Dermis lymphatic vessel endothelial cell (primary cell): ENCODE measurements around the gene ADAMTS20. TPM values are rescaled to one million over a fixed set of nuclear protein-coding genes. Genes with fewer than 3 reads are reported as not detected.

Experiments used
- total RNA-seq: library from RNA; depleted of rRNA; stranded (reverse); fragments of >200 nt; gene quantifications from 2 replicates; pipeline ENCODE4 v1.2.1, GENCODE V29; 2014

Gene ADAMTS20, protein sequence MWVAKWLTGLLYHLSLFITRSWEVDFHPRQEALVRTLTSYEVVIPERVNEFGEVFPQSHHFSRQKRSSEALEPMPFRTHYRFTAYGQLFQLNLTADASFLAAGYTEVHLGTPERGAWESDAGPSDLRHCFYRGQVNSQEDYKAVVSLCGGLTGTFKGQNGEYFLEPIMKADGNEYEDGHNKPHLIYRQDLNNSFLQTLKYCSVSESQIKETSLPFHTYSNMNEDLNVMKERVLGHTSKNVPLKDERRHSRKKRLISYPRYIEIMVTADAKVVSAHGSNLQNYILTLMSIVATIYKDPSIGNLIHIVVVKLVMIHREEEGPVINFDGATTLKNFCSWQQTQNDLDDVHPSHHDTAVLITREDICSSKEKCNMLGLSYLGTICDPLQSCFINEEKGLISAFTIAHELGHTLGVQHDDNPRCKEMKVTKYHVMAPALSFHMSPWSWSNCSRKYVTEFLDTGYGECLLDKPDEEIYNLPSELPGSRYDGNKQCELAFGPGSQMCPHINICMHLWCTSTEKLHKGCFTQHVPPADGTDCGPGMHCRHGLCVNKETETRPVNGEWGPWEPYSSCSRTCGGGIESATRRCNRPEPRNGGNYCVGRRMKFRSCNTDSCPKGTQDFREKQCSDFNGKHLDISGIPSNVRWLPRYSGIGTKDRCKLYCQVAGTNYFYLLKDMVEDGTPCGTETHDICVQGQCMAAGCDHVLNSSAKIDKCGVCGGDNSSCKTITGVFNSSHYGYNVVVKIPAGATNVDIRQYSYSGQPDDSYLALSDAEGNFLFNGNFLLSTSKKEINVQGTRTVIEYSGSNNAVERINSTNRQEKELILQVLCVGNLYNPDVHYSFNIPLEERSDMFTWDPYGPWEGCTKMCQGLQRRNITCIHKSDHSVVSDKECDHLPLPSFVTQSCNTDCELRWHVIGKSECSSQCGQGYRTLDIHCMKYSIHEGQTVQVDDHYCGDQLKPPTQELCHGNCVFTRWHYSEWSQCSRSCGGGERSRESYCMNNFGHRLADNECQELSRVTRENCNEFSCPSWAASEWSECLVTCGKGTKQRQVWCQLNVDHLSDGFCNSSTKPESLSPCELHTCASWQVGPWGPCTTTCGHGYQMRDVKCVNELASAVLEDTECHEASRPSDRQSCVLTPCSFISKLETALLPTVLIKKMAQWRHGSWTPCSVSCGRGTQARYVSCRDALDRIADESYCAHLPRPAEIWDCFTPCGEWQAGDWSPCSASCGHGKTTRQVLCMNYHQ (N-terminal part only)
- not detected in 2 replicates for total RNA-seq

DNA sequence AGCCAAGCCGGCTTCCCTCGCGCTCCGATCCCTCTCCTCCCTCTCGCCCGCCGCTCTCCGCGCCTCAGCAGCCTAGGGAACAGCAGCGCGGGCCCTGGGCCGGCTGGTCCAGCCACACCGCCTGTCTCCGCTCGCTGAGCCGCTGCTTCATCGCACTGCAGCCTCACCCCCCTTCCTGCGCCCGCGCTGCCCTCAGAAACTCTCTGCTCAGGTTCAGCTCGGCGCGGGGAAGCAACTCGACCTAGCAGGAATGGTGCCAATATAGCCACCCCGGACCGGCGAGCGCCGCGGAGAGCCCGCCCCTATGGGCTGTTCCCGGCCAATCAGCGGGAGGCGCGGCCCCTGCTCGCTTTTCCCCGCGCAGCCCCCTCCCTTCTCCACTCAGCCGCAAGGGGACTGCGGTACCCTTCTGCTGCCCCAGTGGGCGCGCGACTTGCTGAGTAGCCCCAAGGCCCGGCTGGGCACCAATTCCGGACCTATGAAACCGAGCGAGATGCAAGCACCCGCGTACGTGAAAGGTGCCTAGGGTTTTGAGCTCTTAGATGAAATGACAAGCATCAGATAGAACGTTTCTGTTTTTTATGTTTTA is at the start of gene ADAMTS20:
Gene ADAMTS20, minus strand, starts transcription at position 233 of the 589 bp plus-strand sequence. CDS start 282 bp downstream, outside the sequence.

Other genes starting within 250 kb of the ADAMTS20 start
- gene PUS7L, start 206.6 kb upstream of the ADAMTS20 start, total RNA-seq: 6.8 and 14.0 TPM in 2 replicates
- gene IRAK4, start 206.7 kb upstream of the ADAMTS20 start, total RNA-seq: 16.9 and 20.6 TPM in 2 replicates